RKO (cell line): ENCODE measurements around the gene ENOSF1.
"Not testable (repeated sequence)": the region's sequence is repeated elsewhere in the genome, so short reads cannot be mapped to it uniquely, and the experiment has no call there.

Experiments
- DNase-seq: peaks from one replicate; pipeline ENCODE4 v3.0.0-alpha.2; 2016; ENCODE audit warnings: low spot score

The ENOSF1 gene

GRCh38 chr18:712401-713134, at the start of gene ENOSF1:
Gene ENOSF1 (minus strand): TSS chr18:712630. CDS start chr18:712587, 43 bp downstream.
- peak; percentile 89 for DNase-seq

- DNase-seq, result not testable (repeated sequence)
These were observed 47.4 kb upstream of the ENOSF1 start for GRCh38 chr18:759864-760263.

- DNase-seq, result no peak
These were observed 43.1 kb upstream of the ENOSF1 start for GRCh38 chr18:755506-755905.

- no peak for DNase-seq
These were observed 42.2 kb upstream of the ENOSF1 start for GRCh38 chr18:754656-755055.

- no peak for DNase-seq
These were observed 38.0 kb upstream of the ENOSF1 start for GRCh38 chr18:750456-750855.

GRCh38 chr18:744832-745597, 32.6 kb upstream of the ENOSF1 start:
- DNase-seq, result no peak

GRCh38 chr18:741931-742512, 29.6 kb upstream of the ENOSF1 start:
- peak; percentile 81 for DNase-seq

- DNase-seq, result no peak
These were observed 19.9 kb upstream of the ENOSF1 start for GRCh38 chr18:732371-732770.

- no peak for DNase-seq
These were observed 18.8 kb upstream of the ENOSF1 start for GRCh38 chr18:731185-731584.

- no peak for DNase-seq
These were observed 18.3 kb upstream of the ENOSF1 start for GRCh38 chr18:730692-731091.

GRCh38 chr18:730120-730519, 17.7 kb upstream of the ENOSF1 start:
- DNase-seq, result peak; percentile 34

GRCh38 chr18:725646-726045, 13.2 kb upstream of the ENOSF1 start:
- DNase-seq, result no peak

- DNase-seq, result no peak
These were observed 11.2 kb upstream of the ENOSF1 start for GRCh38 chr18:723541-724080.

GRCh38 chr18:717003-717402, 4.6 kb upstream of the ENOSF1 start:
- no peak for DNase-seq

GRCh38 chr18:715626-716025, 3.2 kb upstream of the ENOSF1 start:
- peak; percentile 55 for DNase-seq

GRCh38 chr18:713135-713490, 683 bp upstream of the ENOSF1 start:
- DNase-seq, result no peak

GRCh38 chr18:711657-712400, 601 bp downstream of the ENOSF1 start:
- peak; percentile 92 for DNase-seq

GRCh38 chr18:711310-711656, 1.1 kb downstream of the ENOSF1 start:
- DNase-seq, result peak; percentile 45

GRCh38 chr18:710418-711300, 1.8 kb downstream of the ENOSF1 start:
- DNase-seq, result peak; percentile 9

GRCh38 chr18:709771-710170, 2.7 kb downstream of the ENOSF1 start:
- no peak for DNase-seq

GRCh38 chr18:708096-708495, 4.3 kb downstream of the ENOSF1 start:
- DNase-seq, result no peak
